Measurements from ENCODE around the gene LRG1.

GRCh38 chr19:4502282-4503131 lies 37.3 kb downstream of the LRG1 start:
- TF ChIP-seq CTCF (IDR thresholded peaks at IDR 0.05), result no peak
- no peak for TF ChIP-seq POLR2A (IDR thresholded peaks at IDR 0.05)
